Gastrocnemius medialis (tissue), 4 donors: ENCODE data around the gene S100A14.

Experiments
- POLR2A ChIP-seq, 2 donors: fragments of 450-650 bp; IDR thresholded peaks; one replicate each; pipeline ENCODE4 v1.6.1; 2017; ENCODE audit warnings: antibody characterized with exemption in 2 of 2, mild to moderate bottlenecking in 2 of 2, moderate library complexity in 2 of 2
- TF ChIP-seq, protein P1 (sequence below), 5 experiments: fragments of 450-650 bp in 3 of 5; fragments of 200-600 bp in 2 of 5; sonication (generic) in 2 of 5; IDR thresholded peaks in 4 of 5; conservative IDR thresholded peaks in 1 of 5; 1 replicate in 4 of 5; 2 replicates in 1 of 5; pipeline ENCODE4 v1.5.1; 2016 to 2019; ENCODE audit warnings: antibody characterized with exemption in 5 of 5, mild to moderate bottlenecking in 3 of 5, moderate library complexity in 3 of 5

DNA sequence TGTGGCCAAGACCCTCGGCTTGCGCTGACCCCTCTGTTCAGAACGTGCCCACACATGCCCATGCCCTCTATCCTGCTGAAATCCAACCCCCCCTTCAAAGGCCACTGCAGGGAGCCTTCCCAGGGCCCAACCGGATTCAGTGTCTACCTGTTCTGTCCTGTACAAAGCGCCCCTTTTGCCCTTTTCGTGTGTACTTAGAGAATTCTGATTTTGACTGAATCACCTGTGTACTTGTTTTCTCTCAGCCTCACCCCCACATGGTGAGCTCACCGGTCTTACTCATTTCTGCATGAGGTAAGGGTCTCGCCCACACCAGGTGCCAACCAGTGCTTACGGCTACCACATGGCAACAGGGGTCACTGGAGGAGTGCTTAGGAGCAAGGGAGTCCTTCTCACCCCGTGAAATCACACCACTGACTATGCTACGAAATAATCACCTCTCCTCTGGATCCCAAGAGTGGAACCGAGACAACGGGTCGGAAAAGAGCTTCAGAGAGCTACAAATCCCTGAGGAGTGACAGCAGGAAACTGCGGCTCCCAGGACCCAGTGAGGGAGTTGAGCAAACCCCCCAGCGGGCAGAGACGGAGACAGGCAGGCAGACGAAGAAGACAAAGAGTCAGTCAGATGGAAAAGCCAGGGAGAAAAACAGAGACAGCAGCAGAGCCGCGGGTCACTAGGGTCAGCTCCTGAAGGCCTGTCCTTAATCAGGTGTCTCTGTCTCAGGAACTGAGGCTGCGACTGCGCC lies 48.3 kb downstream of the S100A14 start:
- no peak for TF ChIP-seq POLR2A (IDR thresholded peaks at IDR 0.05)
- TF ChIP-seq, protein P1, sequence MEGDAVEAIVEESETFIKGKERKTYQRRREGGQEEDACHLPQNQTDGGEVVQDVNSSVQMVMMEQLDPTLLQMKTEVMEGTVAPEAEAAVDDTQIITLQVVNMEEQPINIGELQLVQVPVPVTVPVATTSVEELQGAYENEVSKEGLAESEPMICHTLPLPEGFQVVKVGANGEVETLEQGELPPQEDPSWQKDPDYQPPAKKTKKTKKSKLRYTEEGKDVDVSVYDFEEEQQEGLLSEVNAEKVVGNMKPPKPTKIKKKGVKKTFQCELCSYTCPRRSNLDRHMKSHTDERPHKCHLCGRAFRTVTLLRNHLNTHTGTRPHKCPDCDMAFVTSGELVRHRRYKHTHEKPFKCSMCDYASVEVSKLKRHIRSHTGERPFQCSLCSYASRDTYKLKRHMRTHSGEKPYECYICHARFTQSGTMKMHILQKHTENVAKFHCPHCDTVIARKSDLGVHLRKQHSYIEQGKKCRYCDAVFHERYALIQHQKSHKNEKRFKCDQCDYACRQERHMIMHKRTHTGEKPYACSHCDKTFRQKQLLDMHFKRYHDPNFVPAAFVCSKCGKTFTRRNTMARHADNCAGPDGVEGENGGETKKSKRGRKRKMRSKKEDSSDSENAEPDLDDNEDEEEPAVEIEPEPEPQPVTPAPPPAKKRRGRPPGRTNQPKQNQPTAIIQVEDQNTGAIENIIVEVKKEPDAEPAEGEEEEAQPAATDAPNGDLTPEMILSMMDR (IDR thresholded peaks at IDR 0.05 in 4 of 5, conservative IDR thresholded peaks at IDR 0.05 in 1 of 5) = no peak
